A673 (cell line): Measurements from ENCODE around the gene STIP1. TPM values are rescaled to one million over a fixed set of nuclear protein-coding genes. Genes with fewer than 3 reads are reported as not detected.

ENCODE experiments used
- BruUV-seq: library from RNA; stranded (reverse); fragments of 400-500 nt; replicated peaks from 2 replicates; lab custom pipeline; 2021; lab: Mats Ljungman, UMichigan
- CTCF ChIA-PET: fragments of 300-600 bp; sonication (Branson Sonifier 250); formaldehyde crosslinking; loops from one replicate; lab custom pipeline; 2022; ENCODE audit warnings: antibody characterized with exemption; lab: Charles Lee
- POLR2A ChIA-PET: fragments of 300-600 bp; sonication (Branson Sonifier 250); formaldehyde crosslinking; loops from one replicate; lab custom pipeline; 2022; ENCODE audit warnings: antibody characterized with exemption; ENCODE audit not compliant: low non-redundant PET; lab: Charles Lee
- DNase-seq: peaks from one replicate; pipeline ENCODE4 v3.0.0-alpha.2; 2015; ENCODE audit warnings: low spot score
- H3K27ac ChIP-seq: fragments of 200-600 bp; sonication (generic); 2 replicates; pipeline ENCODE4 v1.5.1; 2016; ENCODE audit warnings: mixed run types, low read depth, mild to moderate bottlenecking, mixed read lengths, antibody characterized with exemption, low read length; ENCODE audit not compliant: poor library complexity, severe bottlenecking
- H3K27me3 ChIP-seq: fragments of 200-600 bp; sonication (generic); replicated peaks from 2 replicates; pipeline ENCODE4 v1.6.1; 2017; ENCODE audit warnings: mixed run types, low read depth, mild to moderate bottlenecking, mixed read lengths, antibody characterized with exemption, low read length; ENCODE audit not compliant: insufficient read depth, poor library complexity
- H3K36me3 ChIP-seq: fragments of 200-600 bp; sonication (generic); 2 replicates; pipeline ENCODE4 v1.6.1; 2016; ENCODE audit warnings: mixed run types, mild to moderate bottlenecking, mixed read lengths, antibody characterized with exemption, low read length; ENCODE audit not compliant: insufficient read depth, poor library complexity, severe bottlenecking
- H3K4me1 ChIP-seq: fragments of 200-600 bp; sonication (generic); 2 replicates; pipeline ENCODE4 v1.6.1; 2017; ENCODE audit warnings: mixed run types, mild to moderate bottlenecking, mixed read lengths, antibody characterized with exemption, low read length; ENCODE audit not compliant: insufficient read depth, poor library complexity, severe bottlenecking
- H3K4me3 ChIP-seq: fragments of 200-600 bp; sonication (generic); 2 replicates; pipeline ENCODE4 v1.5.1; 2016; ENCODE audit warnings: low read depth, mixed run types, mild to moderate bottlenecking, mixed read lengths, low read length; ENCODE audit not compliant: poor library complexity, severe bottlenecking
- H3K9me3 ChIP-seq: fragments of 200-600 bp; sonication (generic); 2 replicates; pipeline ENCODE4 v1.6.1; 2016; ENCODE audit warnings: mixed run types, low read depth, mild to moderate bottlenecking, mixed read lengths, antibody characterized with exemption, low read length; ENCODE audit not compliant: poor library complexity, severe bottlenecking
- EZH2 ChIP-seq: fragments of 200-600 bp; sonication (generic); IDR thresholded peaks from 2 replicates; pipeline ENCODE4 v1.6.1; 2017; ENCODE audit warnings: borderline replicate concordance, low read depth, mild to moderate bottlenecking, mixed read lengths, antibody characterized with exemption, low read length; ENCODE audit not compliant: poor library complexity, severe bottlenecking
- intact Hi-C: fragments of 100-400 bp; cut with micrococcal nuclease; formaldehyde crosslinking; loops from one replicate; pipeline ENCODE4 v1.10.0; 2022; ENCODE audit not compliant: unreplicated experiment
- total RNA-seq: library from RNA; stranded (reverse); gene quantifications from 2 replicates; pipeline ENCODE4 v1.2.3, GENCODE V29; 2021
- TF ChIP-seq, protein P1 (sequence below): fragments of 300-800, 200-600 bp; sonication (generic); conservative IDR thresholded peaks from 2 replicates; pipeline ENCODE4 v1.5.1; 2017; ENCODE audit warnings: low read depth, mild to moderate bottlenecking, antibody characterized with exemption, low read length, moderate library complexity, mixed read lengths

The STIP1 gene
- total RNA-seq, 1 experiment from 2014 or later: 577 TPM

DNA sequence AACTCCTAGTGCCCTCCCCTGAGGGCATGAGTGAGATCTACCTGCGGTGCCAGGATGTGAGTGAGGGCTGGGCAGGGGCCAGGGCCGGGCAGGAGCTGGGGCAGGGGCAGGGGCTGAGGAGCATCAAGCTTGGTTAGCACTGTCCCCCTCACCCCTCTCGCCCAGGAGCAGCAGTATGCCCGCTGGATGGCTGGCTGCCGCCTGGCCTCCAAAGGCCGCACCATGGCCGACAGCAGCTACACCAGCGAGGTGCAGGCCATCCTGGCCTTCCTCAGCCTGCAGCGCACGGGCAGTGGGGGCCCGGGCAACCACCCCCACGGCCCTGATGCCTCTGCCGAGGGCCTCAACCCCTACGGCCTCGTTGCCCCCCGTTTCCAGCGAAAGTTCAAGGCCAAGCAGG, 34.3 kb downstream of the STIP1 start:
- Histone ChIP-seq H3K27ac (no peak overlapping the region), H3K4me1 (peaks cover 10% of the 10 kb centered on the region), H3K9me3 (no peaks in the 10 kb centered on the region), H3K36me3 (peaks cover 47% of the 10 kb centered on the region), H3K27me3 (no peaks in the 10 kb centered on the region), H3K4me3 (no peak overlapping the region)
- ChIA-PET POLR2A (no interaction called here), CTCF (no interaction called here)
- intact Hi-C loops: no loop called here
- DNase-seq: no peak
- no peak for TF ChIP-seq EZH2
- TF ChIP-seq, protein P1, sequence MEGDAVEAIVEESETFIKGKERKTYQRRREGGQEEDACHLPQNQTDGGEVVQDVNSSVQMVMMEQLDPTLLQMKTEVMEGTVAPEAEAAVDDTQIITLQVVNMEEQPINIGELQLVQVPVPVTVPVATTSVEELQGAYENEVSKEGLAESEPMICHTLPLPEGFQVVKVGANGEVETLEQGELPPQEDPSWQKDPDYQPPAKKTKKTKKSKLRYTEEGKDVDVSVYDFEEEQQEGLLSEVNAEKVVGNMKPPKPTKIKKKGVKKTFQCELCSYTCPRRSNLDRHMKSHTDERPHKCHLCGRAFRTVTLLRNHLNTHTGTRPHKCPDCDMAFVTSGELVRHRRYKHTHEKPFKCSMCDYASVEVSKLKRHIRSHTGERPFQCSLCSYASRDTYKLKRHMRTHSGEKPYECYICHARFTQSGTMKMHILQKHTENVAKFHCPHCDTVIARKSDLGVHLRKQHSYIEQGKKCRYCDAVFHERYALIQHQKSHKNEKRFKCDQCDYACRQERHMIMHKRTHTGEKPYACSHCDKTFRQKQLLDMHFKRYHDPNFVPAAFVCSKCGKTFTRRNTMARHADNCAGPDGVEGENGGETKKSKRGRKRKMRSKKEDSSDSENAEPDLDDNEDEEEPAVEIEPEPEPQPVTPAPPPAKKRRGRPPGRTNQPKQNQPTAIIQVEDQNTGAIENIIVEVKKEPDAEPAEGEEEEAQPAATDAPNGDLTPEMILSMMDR: no peak
- no TSS peak for BruUV-seq

DNA sequence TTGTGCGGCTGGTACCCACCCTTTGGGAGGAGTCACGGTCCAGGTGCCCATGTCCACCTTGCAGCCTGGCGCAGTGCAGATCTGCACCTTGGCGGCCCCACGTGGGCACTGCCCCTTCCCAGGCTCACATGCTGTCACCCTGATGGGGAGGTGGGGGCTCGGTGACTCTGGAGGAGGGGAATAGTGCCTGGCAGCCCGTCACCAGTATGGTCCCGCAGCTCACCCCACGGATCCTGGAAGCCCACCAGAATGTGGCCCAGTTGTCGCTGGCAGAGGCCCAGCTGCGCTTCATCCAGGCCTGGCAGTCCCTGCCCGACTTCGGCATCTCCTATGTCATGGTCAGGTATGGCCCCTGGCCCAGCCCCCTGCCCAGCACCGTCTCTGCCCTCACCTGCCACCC, 34.8 kb downstream of the STIP1 start:
- no peak overlapping the region for H3K4me3 ChIP-seq
- no peak overlapping the region for H3K27ac ChIP-seq
- POLR2A ChIA-PET: no interaction called here
- no peak for DNase-seq
- no peaks in the 10 kb centered on the region for H3K9me3 ChIP-seq
- intact Hi-C loops: no loop called here
- BruUV-seq: no TSS peak
- H3K4me1 ChIP-seq: peaks cover 7% of the 10 kb centered on the region
- TF ChIP-seq, protein P1: no peak
- no peak for TF ChIP-seq EZH2
- CTCF ChIA-PET: no interaction called here
- H3K27me3 ChIP-seq: no peaks in the 10 kb centered on the region
- peaks cover 46% of the 10 kb centered on the region for H3K36me3 ChIP-seq

DNA sequence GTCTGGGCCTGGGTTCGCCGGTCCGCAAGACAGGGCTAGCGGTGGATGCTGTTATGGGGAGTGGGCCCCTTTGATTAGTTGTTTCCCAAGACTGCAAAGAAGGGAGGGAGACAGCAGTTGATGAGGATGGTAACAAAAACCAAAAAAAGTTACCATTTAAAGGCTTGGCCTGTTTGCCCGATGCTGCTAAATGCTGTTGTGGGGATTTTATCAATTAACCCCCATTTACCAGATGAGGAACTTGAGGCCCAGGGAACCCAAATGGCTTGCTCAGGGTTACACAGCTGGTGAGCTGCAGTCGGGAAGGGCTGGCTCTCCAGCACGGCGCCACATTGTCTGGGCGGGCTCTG, 36.7 kb downstream of the STIP1 start:
- intact Hi-C loops: no loop called here
- H3K27ac ChIP-seq: peak overlapping the region; percentile 1
- H3K9me3 ChIP-seq: no peaks in the 10 kb centered on the region
- TF ChIP-seq, protein P1: no peak
- TF ChIP-seq EZH2: no peak
- H3K36me3 ChIP-seq: peaks cover 46% of the 10 kb centered on the region
- no peak for DNase-seq
- no peaks in the 10 kb centered on the region for H3K27me3 ChIP-seq
- BruUV-seq: no TSS peak
- H3K4me1 ChIP-seq: peaks cover 15% of the 10 kb centered on the region
- H3K4me3 ChIP-seq: no peak overlapping the region
- POLR2A ChIA-PET: no interaction called here
- CTCF ChIA-PET: no interaction called here
